HepG2 (cell line): Measurements from ENCODE around the gene ABHD17A. TPM values are rescaled to one million over a fixed set of nuclear protein-coding genes. Genes with fewer than 3 reads are reported as not detected.

Experiments used
- ATAD3A ChIP-seq: sonication (generic); formaldehyde crosslinking; IDR thresholded peaks from 2 replicates; pipeline ENCODE4 v1.4.0; 2020; ENCODE audit warnings: missing genetic modification reagents
- CSRNP1 ChIP-seq: sonication (generic); formaldehyde crosslinking; IDR thresholded peaks from 2 replicates; pipeline ENCODE4 v1.8.1; 2023; ENCODE audit warnings: mild to moderate bottlenecking, missing genetic modification reagents
- FIP1L1 ChIP-seq: fragments of 200-400 bp; formaldehyde crosslinking; IDR thresholded peaks from 2 replicates; pipeline ENCODE4 v1.6.1; 2018; ENCODE audit warnings: low read depth, mild to moderate bottlenecking, low read length, moderate library complexity, borderline replicate concordance; ENCODE audit not compliant: insufficient read depth
- GTF3A ChIP-seq: sonication (generic); formaldehyde crosslinking; conservative IDR thresholded peaks from 2 replicates; pipeline ENCODE4 v1.4.0; 2020; ENCODE audit warnings: mild to moderate bottlenecking, missing genetic modification reagents
- HCFC1 ChIP-seq: fragments of 150-350 bp; IDR thresholded peaks from 2 replicates; pipeline ENCODE4 v1.6.1; 2014; ENCODE audit warnings: low read depth, low read length
- KDM3A ChIP-seq: IDR thresholded peaks from 2 replicates; pipeline ENCODE4 v1.6.1; 2018; ENCODE audit warnings: low read depth, missing compliant biosample characterization
- MED13 ChIP-seq: sonication (generic); formaldehyde crosslinking; IDR thresholded peaks from 2 replicates; pipeline ENCODE4 v1.5.0; 2020; ENCODE audit warnings: missing genetic modification reagents
- MIXL1 ChIP-seq: IDR thresholded peaks from 2 replicates; pipeline ENCODE4 v1.6.1; 2016
- NBN ChIP-seq: fragments of 450-650 bp; conservative IDR thresholded peaks from 2 replicates; pipeline ENCODE4 v1.6.1; 2017
- NFKB2 ChIP-seq: sonication (generic); formaldehyde crosslinking; IDR thresholded peaks from 2 replicates; pipeline ENCODE4 v1.4.0; 2020; ENCODE audit warnings: missing genetic modification reagents, borderline replicate concordance
- RFX1 ChIP-seq: fragments of 450-650 bp; IDR thresholded peaks from 2 replicates; pipeline ENCODE4 v1.6.1; 2017
- SAP130 ChIP-seq: IDR thresholded peaks from 2 replicates; pipeline ENCODE4 v1.6.1; 2016; ENCODE audit warnings: low read depth
- SIN3A ChIP-seq: IDR thresholded peaks from 2 replicates; pipeline ENCODE4 v1.6.1; 2011; ENCODE audit warnings: low read depth, mild to moderate bottlenecking, control low read depth, low read length, borderline replicate concordance
- ZBTB20 ChIP-seq: sonication (generic); formaldehyde crosslinking; IDR thresholded peaks from 2 replicates; pipeline ENCODE4 v1.8.1; 2023; ENCODE audit warnings: missing genetic modification reagents, low read depth, mild to moderate bottlenecking, borderline replicate concordance
- ZFAT ChIP-seq: sonication (generic); formaldehyde crosslinking; conservative IDR thresholded peaks from 2 replicates; pipeline ENCODE4 v1.8.1; 2023; ENCODE audit warnings: missing genetic modification reagents, inconsistent platforms
- ZNF224 ChIP-seq: sonication (generic); formaldehyde crosslinking; IDR thresholded peaks from 2 replicates; pipeline ENCODE4 v1.5.0; 2020; ENCODE audit warnings: mild to moderate bottlenecking, missing genetic modification reagents
- ZNF556 ChIP-seq: sonication (generic); formaldehyde crosslinking; IDR thresholded peaks from 2 replicates; pipeline ENCODE4 v1.4.0; 2020; ENCODE audit warnings: mild to moderate bottlenecking, missing genetic modification reagents, borderline replicate concordance
- ZNF577 ChIP-seq: sonication (generic); formaldehyde crosslinking; IDR thresholded peaks from 2 replicates; pipeline ENCODE4 v1.4.0; 2020; ENCODE audit warnings: mild to moderate bottlenecking, low read depth, missing genetic modification reagents, borderline replicate concordance
- polyA plus RNA-seq, 8 experiments: library from polyadenylated mRNA; depleted of rRNA in 3 of 8; stranded (reverse) in 7 of 8; unstranded in 1 of 8; fragments of >200 nt; fragmentation: Illumina TruSeq in 4 of 8; extraction: Trizol in 4 of 8; gene quantifications; 2 replicates each; pipeline versions ENCODE4 v1.2.1 to v1.2.3, GENCODE V29; 2011 to 2016; ENCODE audit warnings: low read depth in 4 of 8, missing spikeins in 1 of 8, mixed read lengths in 1 of 8; ENCODE audit not compliant: insufficient read depth in 1 of 8
- total RNA-seq, 5 experiments: library from RNA; depleted of rRNA; stranded (reverse); fragments of >200 nt; fragmentation: Illumina TruSeq; extraction: Trizol; gene quantifications; 2 replicates each; pipeline ENCODE4 v1.2.3, GENCODE V29; 2016; ENCODE audit warnings: low read depth in 1 of 5
- TF ChIP-seq, protein P1 (sequence below): sonication (generic); formaldehyde crosslinking; conservative IDR thresholded peaks from 2 replicates; pipeline ENCODE4 v1.4.0; 2020; ENCODE audit warnings: missing genetic modification reagents
- TF ChIP-seq, protein P2 (sequence below): IDR thresholded peaks from 2 replicates; pipeline ENCODE4 v1.6.1; 2018; ENCODE audit warnings: missing genetic modification reagents, mild to moderate bottlenecking, missing compliant biosample characterization

ABHD17A gene
- total and polyA plus RNA-seq, 2 of the 13 experiments (the other 11 are each of a cell fraction or from before 2014, with no cell fraction given) = 27.7 to 40.8 TPM

DNA sequence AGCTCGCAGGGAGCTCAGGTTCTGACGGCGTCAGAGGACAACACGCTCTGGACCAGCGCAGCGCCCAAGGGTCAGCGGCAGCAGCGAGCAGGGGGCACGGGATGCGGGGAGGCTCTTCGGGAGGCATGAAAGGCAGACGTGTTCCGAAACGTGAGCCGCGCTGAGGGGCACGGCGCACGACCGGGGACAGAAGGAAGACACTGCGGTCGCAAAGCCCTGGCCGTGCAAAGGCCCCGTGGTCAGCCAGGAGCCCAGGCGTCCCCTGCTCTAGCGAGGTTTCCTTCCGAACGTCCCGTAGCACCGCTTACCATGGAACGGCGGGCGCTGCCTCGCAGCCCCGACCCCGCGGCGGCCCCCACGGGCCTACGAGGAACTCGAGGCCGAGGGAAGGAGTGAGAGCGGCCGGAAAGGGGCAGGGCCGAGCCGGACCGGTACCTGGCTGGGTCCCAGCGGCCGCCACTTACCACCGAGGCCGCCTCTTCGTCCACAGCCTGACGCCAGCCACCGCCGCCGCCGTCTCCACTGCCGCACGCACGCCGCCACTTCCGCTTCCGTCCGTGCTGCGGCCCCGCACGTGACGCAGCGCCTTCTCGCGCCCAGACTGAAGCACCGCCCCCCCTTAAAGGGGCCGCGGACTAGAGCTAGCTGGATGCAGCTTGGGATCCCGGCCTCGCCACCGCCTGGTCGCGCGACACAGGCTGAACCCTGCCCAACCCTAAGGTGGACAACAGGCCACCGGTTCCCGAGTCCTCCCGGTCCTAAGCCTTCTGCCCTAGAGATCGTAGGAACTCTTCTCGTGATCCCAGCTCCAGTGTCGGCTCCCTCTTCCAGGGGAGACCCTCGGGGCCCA is 9.4 kb downstream of the ABHD17A start (continued):
- TF ChIP-seq CSRNP1 (peak; percentile 48; the same call in 1 of the 2 replicates), SIN3A (peak; percentile 74; the same call in 1 of the 2 replicates), FIP1L1 (no peak), MIXL1 (CRISPR knock-in tag) (0 out of 2 replicates have a peak, but pooled peaks have one; percentile 34), ZBTB20 (CRISPR knock-in tag) (no peak), GTF3A (no peak), ATAD3A (CRISPR knock-in tag) (no peak), SAP130 (CRISPR knock-in tag) (peak; percentile 99), NFKB2 (CRISPR knock-in tag) (peak; percentile 74), MED13 (no peak), ZNF577 (no peak), ZNF556 (CRISPR knock-in tag) (peak; percentile 67; the same call in 1 of the 2 replicates), KDM3A (CRISPR knock-in tag) (peak; percentile 62; the same call in 1 of the 2 replicates), RFX1 (no peak), NBN (no peak), HCFC1 (peak; percentile 55), ZFAT (CRISPR knock-in tag) (no peak), ZNF224 (no peak)
- TF ChIP-seq, protein P1, sequence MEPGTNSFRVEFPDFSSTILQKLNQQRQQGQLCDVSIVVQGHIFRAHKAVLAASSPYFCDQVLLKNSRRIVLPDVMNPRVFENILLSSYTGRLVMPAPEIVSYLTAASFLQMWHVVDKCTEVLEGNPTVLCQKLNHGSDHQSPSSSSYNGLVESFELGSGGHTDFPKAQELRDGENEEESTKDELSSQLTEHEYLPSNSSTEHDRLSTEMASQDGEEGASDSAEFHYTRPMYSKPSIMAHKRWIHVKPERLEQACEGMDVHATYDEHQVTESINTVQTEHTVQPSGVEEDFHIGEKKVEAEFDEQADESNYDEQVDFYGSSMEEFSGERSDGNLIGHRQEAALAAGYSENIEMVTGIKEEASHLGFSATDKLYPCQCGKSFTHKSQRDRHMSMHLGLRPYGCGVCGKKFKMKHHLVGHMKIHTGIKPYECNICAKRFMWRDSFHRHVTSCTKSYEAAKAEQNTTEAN (CRISPR knock-in tag) = 0 out of 2 replicates have a peak, but pooled peaks have one; percentile 45
- TF ChIP-seq, protein P2, sequence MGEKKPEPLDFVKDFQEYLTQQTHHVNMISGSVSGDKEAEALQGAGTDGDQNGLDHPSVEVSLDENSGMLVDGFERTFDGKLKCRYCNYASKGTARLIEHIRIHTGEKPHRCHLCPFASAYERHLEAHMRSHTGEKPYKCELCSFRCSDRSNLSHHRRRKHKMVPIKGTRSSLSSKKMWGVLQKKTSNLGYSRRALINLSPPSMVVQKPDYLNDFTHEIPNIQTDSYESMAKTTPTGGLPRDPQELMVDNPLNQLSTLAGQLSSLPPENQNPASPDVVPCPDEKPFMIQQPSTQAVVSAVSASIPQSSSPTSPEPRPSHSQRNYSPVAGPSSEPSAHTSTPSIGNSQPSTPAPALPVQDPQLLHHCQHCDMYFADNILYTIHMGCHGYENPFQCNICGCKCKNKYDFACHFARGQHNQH (CRISPR knock-in tag) = no peak
